ENCODE data around the gene SGSM2.
"Not testable (repeated sequence)": the region's sequence is repeated elsewhere in the genome, so short reads cannot be mapped to it uniquely, and the experiment has no call there.

Gene SGSM2

DNA sequence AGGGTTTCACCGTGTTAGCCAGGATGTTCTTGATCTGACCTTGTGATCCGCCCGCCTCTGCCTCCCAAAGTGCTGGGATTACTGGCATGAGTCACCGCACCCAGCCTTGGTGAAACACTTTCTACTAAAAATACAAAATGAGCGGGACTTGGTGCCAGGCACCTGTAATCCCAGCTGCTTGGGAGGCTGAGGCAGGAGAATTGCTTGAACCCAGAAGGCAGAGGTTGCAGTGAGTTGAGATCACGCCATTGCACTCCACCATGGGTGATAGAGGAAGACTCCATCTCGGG, 20.4 kb upstream of the SGSM2 start:
- not testable (repeated sequence) for DNase-seq; H3K4me1 Mint-ChIP-seq (ENCODE audit: low read depth in 2 of 2); H3K4me3 Mint-ChIP-seq; ATAC-seq (replicated peaks); H3K27ac Mint-ChIP-seq; H3K36me3 Mint-ChIP-seq (ENCODE audit: insufficient read depth); H3K27me3 Mint-ChIP-seq; H3K9me3 Mint-ChIP-seq

- no peak for DNase-seq
- H3K36me3 Mint-ChIP-seq (ENCODE audit: insufficient read depth), result peaks cover 10% of the 10 kb centered on the region
- H3K27me3 Mint-ChIP-seq, result no peaks in the 10 kb centered on the region
- H3K4me3 Mint-ChIP-seq, result no peak overlapping the region
- no peak for ATAC-seq (replicated peaks)
- H3K4me1 Mint-ChIP-seq (ENCODE audit: low read depth in 2 of 2), result no peaks in the 10 kb centered on the region
- no peaks in the 10 kb centered on the region for H3K9me3 Mint-ChIP-seq
- H3K27ac Mint-ChIP-seq, result no peak overlapping the region
Observed at GRCh38 chr17:2317796-2318195, 19.5 kb upstream of the SGSM2 start.

DNA sequence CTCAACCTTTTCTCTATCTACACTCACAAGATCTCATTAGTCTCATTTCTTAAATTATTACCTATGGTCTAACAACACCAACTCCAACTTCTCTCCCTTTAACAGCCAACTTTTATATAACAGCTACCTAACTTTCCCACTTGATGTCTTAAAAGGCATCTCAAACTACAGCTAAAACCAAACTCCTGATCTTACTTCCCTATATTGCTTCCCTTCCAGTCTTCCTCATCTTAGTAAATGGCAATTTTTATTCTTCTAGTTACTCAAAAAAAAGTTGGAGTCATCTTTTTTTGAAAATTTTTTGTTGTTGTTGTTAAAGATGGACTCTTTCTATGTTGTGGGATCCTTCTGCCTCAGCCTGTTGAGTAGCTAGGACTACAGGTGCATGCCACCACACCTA, 18.2 kb upstream of the SGSM2 start:
- Mint-ChIP-seq H3K4me1 (ENCODE audit: low read depth in 2 of 2) (no peaks in the 10 kb centered on the region), H3K27me3 (no peaks in the 10 kb centered on the region), H3K4me3 (no peak overlapping the region), H3K36me3 (ENCODE audit: insufficient read depth) (peaks cover 23% of the 10 kb centered on the region), H3K27ac (no peak overlapping the region), H3K9me3 (no peaks in the 10 kb centered on the region)
- DNase-seq, result no peak
- ATAC-seq (replicated peaks), result no peak

- H3K27ac Mint-ChIP-seq, result no peak overlapping the region
- no peak overlapping the region for H3K4me3 Mint-ChIP-seq
- ATAC-seq (replicated peaks) (no peak), DNase-seq (no peak)
- no peaks in the 10 kb centered on the region for H3K4me1 Mint-ChIP-seq (ENCODE audit: low read depth in 2 of 2)
- H3K9me3 Mint-ChIP-seq, result no peaks in the 10 kb centered on the region
- no peaks in the 10 kb centered on the region for H3K27me3 Mint-ChIP-seq
- H3K36me3 Mint-ChIP-seq (ENCODE audit: insufficient read depth), result peaks cover 42% of the 10 kb centered on the region
Observed at GRCh38 chr17:2321399-2321798, 15.9 kb upstream of the SGSM2 start.

- ATAC-seq (replicated peaks) (no peak), DNase-seq (no peak)
- Mint-ChIP-seq H3K9me3 (no peaks in the 10 kb centered on the region), H3K27ac (no peak overlapping the region), H3K4me3 (no peak overlapping the region), H3K4me1 (ENCODE audit: low read depth in 2 of 2) (no peaks in the 10 kb centered on the region), H3K36me3 (ENCODE audit: insufficient read depth) (peaks cover 62% of the 10 kb centered on the region), H3K27me3 (no peaks in the 10 kb centered on the region)
Observed at GRCh38 chr17:2323629-2324314, 13.5 kb upstream of the SGSM2 start.

DNA sequence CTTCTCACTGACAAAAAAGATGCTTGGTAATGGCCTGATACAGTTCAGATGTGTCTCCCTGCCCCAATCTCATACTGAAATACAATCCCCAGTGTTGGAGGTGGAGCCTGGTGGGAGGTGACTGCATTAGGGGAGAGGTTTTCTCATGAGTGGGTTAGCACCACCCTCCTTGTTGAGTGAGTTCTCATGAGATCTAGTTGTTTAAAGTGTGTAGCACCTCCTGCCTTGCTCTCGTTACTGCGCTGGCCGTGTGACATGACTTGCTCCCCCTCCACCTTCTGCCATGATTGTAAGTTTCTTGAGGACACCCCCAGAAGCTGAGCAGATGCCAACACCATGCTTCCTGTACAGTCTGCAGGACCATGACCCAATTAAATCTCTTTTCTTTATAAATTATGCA, 6.0 kb upstream of the SGSM2 start:
- peaks cover 10 to 19% of the 10 kb centered on the region in 2 donors for H3K4me1 Mint-ChIP-seq (ENCODE audit: low read depth in 2 of 2)
- H3K9me3 Mint-ChIP-seq, result no peaks in the 10 kb centered on the region
- no peak for DNase-seq
- no peaks in the 10 kb centered on the region for H3K27me3 Mint-ChIP-seq
- ATAC-seq (replicated peaks), result no peak
- no peak overlapping the region for H3K4me3 Mint-ChIP-seq
- H3K27ac Mint-ChIP-seq, result no peak overlapping the region
- H3K36me3 Mint-ChIP-seq (ENCODE audit: insufficient read depth), result peaks cover 45% of the 10 kb centered on the region

- H3K36me3 Mint-ChIP-seq (ENCODE audit: insufficient read depth), result peaks cover 26% of the 10 kb centered on the region
- no peaks in the 10 kb centered on the region for H3K9me3 Mint-ChIP-seq
- DNase-seq (peak in 1 of 3 experiments; percentile 2), ATAC-seq (replicated peaks) (no peak)
- peak overlapping the region; percentile 98 for H3K4me3 Mint-ChIP-seq
- no peaks in the 10 kb centered on the region for H3K27me3 Mint-ChIP-seq
- H3K4me1 Mint-ChIP-seq (ENCODE audit: low read depth in 2 of 2), result peaks cover 17 to 25% of the 10 kb centered on the region in 2 donors
- H3K27ac Mint-ChIP-seq, result peak overlapping the region; percentile 92 to 97
Observed at GRCh38 chr17:2335726-2336214, 1.5 kb upstream of the SGSM2 start.

DNA sequence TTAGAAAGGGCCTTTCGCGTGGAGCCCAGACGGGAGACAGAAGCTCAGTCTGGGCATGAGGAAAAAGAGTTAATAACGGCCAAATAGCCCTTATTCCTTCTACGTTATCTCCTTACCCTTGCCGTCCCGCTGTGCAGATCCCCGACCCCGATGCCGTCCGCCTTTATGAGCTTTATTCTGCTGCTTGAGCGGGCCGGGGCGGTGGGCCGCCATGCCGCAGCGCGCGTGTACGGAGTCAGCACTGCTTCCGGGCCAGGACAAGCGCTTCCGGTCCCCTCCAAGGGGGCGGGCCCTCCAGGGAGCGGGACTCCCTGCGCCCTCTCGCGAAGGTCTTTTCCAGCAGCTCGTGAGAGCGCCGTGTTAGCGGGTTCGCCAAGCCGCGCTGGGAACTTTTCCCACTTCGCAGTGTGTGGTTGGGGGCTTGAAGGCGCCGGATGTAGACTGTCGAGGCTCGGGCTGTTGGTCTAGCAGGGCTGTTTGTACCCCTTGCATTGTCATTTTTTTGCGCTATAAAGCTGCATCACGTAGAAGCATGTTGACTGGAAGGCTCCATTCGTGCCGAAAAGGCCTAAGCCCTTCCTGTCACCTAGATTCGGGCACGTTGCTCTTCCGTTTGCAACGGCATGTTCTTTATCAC, 968 bp upstream of the SGSM2 start, which contains the start of gene TSR1:
TSS of gene TSR1 (minus strand) at position 243 of the 637 bp plus-strand sequence. CDS start at position 213, 30 bp downstream.
- ATAC-seq (replicated peaks) (peak; percentile 80), DNase-seq (peak; percentile 80 to 84 (median 80))
- peaks cover 26% of the 10 kb centered on the region for H3K36me3 Mint-ChIP-seq (ENCODE audit: insufficient read depth)
- H3K27me3 Mint-ChIP-seq, result no peaks in the 10 kb centered on the region
- no peaks in the 10 kb centered on the region for H3K9me3 Mint-ChIP-seq
- peak within 1 kb of the TSS; percentile 92 to 97 for H3K27ac Mint-ChIP-seq
- peaks cover 16 to 25% of the 10 kb centered on the region in 2 donors for H3K4me1 Mint-ChIP-seq (ENCODE audit: low read depth in 2 of 2)
- H3K4me3 Mint-ChIP-seq, result peak within 1 kb of the TSS; percentile 98

DNA sequence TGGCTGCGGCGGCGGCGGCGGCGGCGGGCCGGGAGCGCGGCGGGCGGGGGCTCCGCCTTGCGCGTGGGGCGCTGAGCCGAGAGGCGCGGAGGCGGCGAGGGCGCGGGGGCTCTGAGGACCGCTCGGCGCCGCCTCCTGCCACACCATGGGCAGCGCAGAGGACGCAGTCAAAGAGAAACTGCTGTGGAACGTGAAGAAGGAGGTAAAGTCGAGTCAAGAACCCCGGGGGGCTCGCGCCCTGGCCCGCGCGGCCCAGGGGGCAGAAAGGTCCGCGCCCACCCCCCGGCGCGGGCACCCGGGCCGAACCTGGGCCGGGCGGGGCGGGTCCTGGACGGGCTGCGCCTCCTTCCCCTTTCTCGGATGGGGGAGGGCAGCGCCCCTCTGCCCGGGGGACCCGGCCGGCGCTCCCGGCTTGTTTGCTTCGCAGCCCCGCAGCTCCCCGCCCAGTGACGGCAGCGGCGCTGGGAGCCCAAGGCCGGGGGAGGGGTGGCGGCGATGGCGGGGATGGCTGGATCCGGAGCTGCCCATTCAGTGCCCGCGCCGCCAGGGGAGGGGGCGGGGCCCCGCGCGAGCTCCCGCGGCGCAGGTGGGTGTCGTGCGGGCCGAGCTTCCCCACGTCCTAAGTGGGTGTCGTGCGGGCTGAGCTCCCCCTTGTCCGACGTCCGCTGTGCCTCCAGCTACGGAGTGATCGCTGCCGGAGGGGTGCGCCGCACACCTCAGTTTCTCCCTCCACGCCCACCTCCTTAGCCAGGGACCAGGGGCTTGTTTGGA, 428 bp downstream of the SGSM2 start:
- peak; percentile 38 for ATAC-seq (replicated peaks)
- no peaks in the 10 kb centered on the region for H3K27me3 Mint-ChIP-seq
- H3K36me3 Mint-ChIP-seq (ENCODE audit: insufficient read depth), result peaks cover 33% of the 10 kb centered on the region
- H3K4me1 Mint-ChIP-seq (ENCODE audit: low read depth in 2 of 2), result peaks cover 16 to 27% of the 10 kb centered on the region in 2 donors
- H3K9me3 Mint-ChIP-seq, result no peaks in the 10 kb centered on the region
- H3K27ac Mint-ChIP-seq, result peak overlapping the region; percentile 66 to 69
- peak overlapping the region; percentile 98 for H3K4me3 Mint-ChIP-seq
- peak; percentile 25 to 48 (median 39) for DNase-seq

DNA sequence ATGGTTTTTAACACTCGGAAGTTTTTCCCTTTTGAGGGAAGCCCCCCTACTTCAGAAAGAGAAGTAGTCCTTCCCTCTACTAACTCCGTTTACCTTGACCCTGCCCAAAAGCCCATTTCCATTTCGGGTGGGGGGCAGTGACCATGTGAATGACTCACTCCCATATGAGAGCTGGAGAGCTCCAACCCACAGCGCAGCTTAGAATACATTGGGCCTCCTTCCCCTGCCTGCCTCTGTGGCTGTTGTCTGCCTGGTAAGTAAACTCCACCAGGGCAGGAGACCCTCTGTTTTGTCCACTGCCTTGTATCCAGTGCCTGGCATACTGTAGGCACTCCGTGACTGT, 985 bp downstream of the SGSM2 start:
- ATAC-seq (replicated peaks) (no peak), DNase-seq (no peak)
- Mint-ChIP-seq H3K9me3 (no peaks in the 10 kb centered on the region), H3K36me3 (ENCODE audit: insufficient read depth) (peaks cover 33% of the 10 kb centered on the region), H3K4me3 (peak overlapping the region; percentile 79), H3K27me3 (no peaks in the 10 kb centered on the region), H3K4me1 (ENCODE audit: low read depth in 2 of 2) (peaks cover 16 to 27% of the 10 kb centered on the region in 2 donors), H3K27ac (peak overlapping the region; percentile 66 to 69)

DNA sequence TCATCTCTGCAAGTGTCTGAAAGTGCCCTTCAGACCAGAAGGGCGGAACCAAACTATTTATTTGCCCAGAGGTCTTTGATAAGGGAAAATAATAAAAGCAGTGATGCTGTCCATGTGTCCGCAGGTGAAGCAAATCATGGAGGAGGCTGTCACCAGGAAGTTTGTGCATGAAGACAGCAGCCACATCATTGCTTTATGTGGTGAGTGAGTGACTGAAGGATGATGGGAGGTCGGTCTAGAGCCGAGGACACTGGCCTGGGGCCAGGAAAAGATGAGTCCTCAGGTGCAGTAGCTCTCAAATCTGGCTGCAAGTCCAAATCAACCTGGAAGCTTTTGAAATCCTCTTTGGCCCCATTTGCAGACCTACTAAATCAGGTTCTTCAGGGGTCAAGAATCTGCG, 6.1 kb downstream of the SGSM2 start:
- no peak overlapping the region for H3K4me3 Mint-ChIP-seq
- ATAC-seq (replicated peaks), result peak; percentile 46
- H3K27ac Mint-ChIP-seq, result no peak overlapping the region
- H3K4me1 Mint-ChIP-seq (ENCODE audit: low read depth in 2 of 2), result peaks cover 2 to 9% of the 10 kb centered on the region in 2 donors
- peaks cover 23% of the 10 kb centered on the region for H3K36me3 Mint-ChIP-seq (ENCODE audit: insufficient read depth)
- no peak for DNase-seq
- H3K27me3 Mint-ChIP-seq, result no peaks in the 10 kb centered on the region
- no peaks in the 10 kb centered on the region for H3K9me3 Mint-ChIP-seq

DNA sequence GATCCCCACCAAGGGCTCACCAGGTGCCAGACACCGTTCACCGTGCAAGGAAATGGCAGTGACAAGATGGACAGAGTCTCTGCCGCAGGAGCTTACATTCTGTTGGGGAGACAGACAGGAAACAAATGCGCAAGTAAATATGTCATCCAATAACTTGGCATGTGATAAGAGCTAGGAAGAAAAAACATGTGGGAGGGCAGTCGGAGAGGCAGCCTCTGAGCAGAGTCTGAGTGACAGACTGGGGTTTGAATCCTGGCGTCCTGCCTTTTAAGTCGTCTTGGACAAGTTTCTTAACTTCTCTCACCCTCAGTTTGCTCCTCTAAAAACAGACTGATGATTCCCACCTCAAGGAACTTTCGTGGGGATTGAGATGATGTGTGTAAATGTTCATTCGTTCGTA, 7.2 kb downstream of the SGSM2 start:
- peaks cover 23% of the 10 kb centered on the region for H3K36me3 Mint-ChIP-seq (ENCODE audit: insufficient read depth)
- H3K9me3 Mint-ChIP-seq, result no peaks in the 10 kb centered on the region
- H3K27me3 Mint-ChIP-seq, result no peaks in the 10 kb centered on the region
- ATAC-seq (replicated peaks) (no peak), DNase-seq (no peak)
- H3K4me1 Mint-ChIP-seq (ENCODE audit: low read depth in 2 of 2), result peaks cover 0 to 6% of the 10 kb centered on the region in 2 donors
- H3K4me3 Mint-ChIP-seq, result no peak overlapping the region
- H3K27ac Mint-ChIP-seq, result no peak overlapping the region

DNA sequence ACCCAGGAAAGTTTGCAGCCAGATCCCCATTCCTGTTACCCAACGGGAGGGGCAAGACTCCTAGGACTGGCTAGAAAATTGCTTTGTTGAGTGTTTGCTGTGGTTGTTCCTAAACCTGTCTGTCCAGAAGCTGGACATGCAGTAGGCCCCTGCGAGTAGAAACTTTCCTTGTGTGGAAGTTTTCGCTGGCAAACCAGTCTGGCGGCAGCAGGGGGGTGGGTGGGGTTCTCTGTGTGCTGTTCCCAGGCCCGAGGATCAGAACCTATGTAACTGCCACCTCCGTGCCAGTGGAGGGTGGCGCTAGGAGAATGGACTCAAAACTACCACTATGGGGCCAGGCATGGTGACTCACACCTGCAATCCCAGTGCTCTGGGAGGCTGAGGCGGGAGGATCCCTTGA, 9.2 kb downstream of the SGSM2 start:
- no peak overlapping the region for H3K27ac Mint-ChIP-seq
- H3K4me3 Mint-ChIP-seq, result no peak overlapping the region
- ATAC-seq (replicated peaks), result no peak
- H3K36me3 Mint-ChIP-seq (ENCODE audit: insufficient read depth), result peaks cover 18% of the 10 kb centered on the region
- no peak for DNase-seq
- H3K4me1 Mint-ChIP-seq (ENCODE audit: low read depth in 2 of 2), result peaks cover 0 to 3% of the 10 kb centered on the region in 2 donors
- no peaks in the 10 kb centered on the region for H3K9me3 Mint-ChIP-seq
- H3K27me3 Mint-ChIP-seq, result no peaks in the 10 kb centered on the region
